ENCODE data around the gene VWA5B1.

DNA sequence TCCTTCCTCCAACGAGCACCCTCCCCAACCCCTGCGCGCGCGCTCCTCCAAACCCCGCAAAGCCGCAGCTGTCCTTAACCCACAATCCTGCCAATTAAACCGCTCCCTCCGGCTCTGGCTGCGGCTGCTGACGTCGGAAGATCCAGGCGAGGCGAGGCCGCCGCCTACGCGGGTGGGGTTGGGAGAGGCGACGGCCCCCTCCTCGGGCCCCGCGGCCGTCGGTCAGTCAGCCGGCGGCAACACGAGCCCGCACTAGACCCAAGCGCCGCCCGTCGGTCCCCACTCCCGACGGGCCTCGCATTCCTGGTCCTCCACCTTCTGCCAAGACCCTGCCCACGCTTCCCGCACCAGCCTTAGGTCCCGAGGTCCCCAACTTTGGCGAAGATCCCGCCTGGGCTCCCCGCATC, 75.4 kb downstream of the VWA5B1 start:
- no peak for TF ChIP-seq POLR2AphosphoS5 (IDR thresholded peaks at IDR 0.05)
- no peak for TF ChIP-seq POLR2A (IDR thresholded peaks at IDR 0.05)

Data from breast epithelium (tissue), 3 donors.